Stomach (tissue), 9 donors: ENCODE data around the gene PAN3. TPM values are rescaled to one million over a fixed set of nuclear protein-coding genes. Genes with fewer than 3 reads are reported as not detected.

Experiments
- DNase-seq, 2 donors: peaks; one replicate each; pipeline versions ENCODE4 v3.0.0 to v3.0.0-alpha.2; 2013 to 2019
- H3K27ac ChIP-seq, 5 donors: fragments of 200-600 bp in 4 of 5; sonication (generic) in 4 of 5; one replicate each; pipeline ENCODE4 v1.5.1; 2013 to 2019; ENCODE audit warnings: mild to moderate bottlenecking in 1 of 5, moderate library complexity in 1 of 5
- H3K27me3 ChIP-seq, 3 donors: fragments of 200-600 bp; sonication (generic); one replicate each; pipeline ENCODE4 v1.5.1; 2017 to 2019; ENCODE audit warnings: mixed run types in 1 of 3
- H3K36me3 ChIP-seq, 4 donors: fragments of 200-600 bp; sonication (generic); 1 replicate in 3 of 4; 2 replicates in 1 of 4; pipeline ENCODE4 v1.5.1; 2016 to 2019
- H3K4me1 ChIP-seq, 4 donors: fragments of 200-600 bp; sonication (generic); one replicate each; pipeline ENCODE4 v1.5.1; 2016 to 2019
- H3K4me3 ChIP-seq, 4 donors: fragments of 200-600 bp; sonication (generic) in 3 of 4; one replicate each; pipeline ENCODE4 v1.5.1; 2016 to 2019; ENCODE audit warnings: mild to moderate bottlenecking in 1 of 4
- H3K9me3 ChIP-seq, 4 donors: fragments of 200-600 bp; sonication (generic); one replicate each; pipeline ENCODE4 v1.5.1; 2016 to 2019
- CTCF ChIP-seq, 7 experiments: fragments of 450-650 bp in 4 of 7; fragments of 200-600 bp in 3 of 7; sonication (generic) in 3 of 7; IDR thresholded peaks; one replicate each; pipeline ENCODE4 v1.5.1; 2016 to 2019; ENCODE audit warnings: antibody characterized with exemption in 7 of 7, control low read depth in 2 of 7, mild to moderate bottlenecking in 1 of 7
- EP300 ChIP-seq: sonication (generic); formaldehyde crosslinking; IDR thresholded peaks from one replicate; pipeline ENCODE4 v1.6.1; 2017; ENCODE audit warnings: antibody characterized with exemption
- POLR2A ChIP-seq, 4 donors: fragments of 450-650 bp; IDR thresholded peaks; one replicate each; pipeline ENCODE4 v1.6.1; 2016; ENCODE audit warnings: antibody characterized with exemption in 4 of 4, control low read depth in 2 of 4, mild to moderate bottlenecking in 1 of 4, moderate library complexity in 1 of 4
- POLR2AphosphoS5 ChIP-seq, 3 donors: sonication (generic); formaldehyde crosslinking; IDR thresholded peaks; one replicate each; pipeline ENCODE4 v1.6.1; 2016; ENCODE audit warnings: antibody characterized with exemption in 3 of 3
- WGBS, 5 donors: extraction: QIAGEN DNeasy Blood & Tissue Kit in 3 of 5; methylation state at CpG; one replicate each; pipeline versions ENCODE4 v1.1.5 to v1.1.7; 2013 to 2018; 5-methylcytosine and 5-hydroxymethylcytosine counted together
- intact Hi-C: fragments of 100-400 bp; cut with DNase I; formaldehyde crosslinking; loops from one replicate; pipeline ENCODE4 v1.15.1; 2023; ENCODE audit warnings: low total_unique reads
- polyA plus RNA-seq, 3 donors: library from polyadenylated mRNA; stranded (reverse); fragments of 200-250 nt; gene quantifications; one replicate each; pipeline ENCODE4 v1.2.3, GENCODE V29; 2013
- total RNA-seq, 5 donors: library from RNA; depleted of rRNA; stranded (reverse); fragments of >200 nt; gene quantifications; one replicate each; pipeline versions ENCODE4 v1.1.0 to v1.2.3, GENCODE V29; 2014 to 2016
- donor health status: healthy with polysubstance abuse.
- donor health status: Bipolar disorder and iron deficiency.
- donor health status: healthy.

The PAN3 gene
- total and polyA plus RNA-seq, 8 donors: 3.9 to 68.1 (median 26.0) TPM

- TF ChIP-seq EP300: no peak
- TF ChIP-seq POLR2AphosphoS5 (IDR thresholded peaks at IDR 0.05): no peak
- no peak for TF ChIP-seq CTCF (IDR thresholded peaks at IDR 0.05)
- no peak for TF ChIP-seq POLR2A (IDR thresholded peaks at IDR 0.05)
- no peaks in the 10 kb centered on the region for H3K4me1 ChIP-seq
- intact Hi-C loops: no loop called here
- peaks cover 25 to 84% (median 80%) of the 10 kb centered on the region in 4 donors for H3K36me3 ChIP-seq
- no peaks in the 10 kb centered on the region for H3K27me3 ChIP-seq
- WGBS, 5 donors: 81 to 100% (median 95%) methylated on average over 1 of the region's 1 CpG
- H3K27ac ChIP-seq: no peak overlapping the region
- DNase-seq: no peak
- no peaks in the 10 kb centered on the region for H3K9me3 ChIP-seq
- H3K4me3 ChIP-seq: no peak overlapping the region
Measured at GRCh38 chr13:28286263-28286662, 147.9 kb downstream of the PAN3 start.

- intact Hi-C loops: no loop called here
- H3K27ac ChIP-seq: no peak overlapping the region
- H3K9me3 ChIP-seq: no peaks in the 10 kb centered on the region
- DNase-seq: no peak
- no peak overlapping the region for H3K4me3 ChIP-seq
- H3K4me1 ChIP-seq: no peaks in the 10 kb centered on the region
- no peaks in the 10 kb centered on the region for H3K27me3 ChIP-seq
- TF ChIP-seq CTCF (IDR thresholded peaks at IDR 0.05): no peak
- no peak for TF ChIP-seq POLR2A (IDR thresholded peaks at IDR 0.05)
- no peak for TF ChIP-seq EP300
- TF ChIP-seq POLR2AphosphoS5 (IDR thresholded peaks at IDR 0.05): no peak
- peaks cover 12 to 40% (median 34%) of the 10 kb centered on the region in 4 donors for H3K36me3 ChIP-seq
- WGBS, 5 donors: 81 to 96% (median 88%) methylated on average over 3 of the region's 3 CpGs
Measured at GRCh38 chr13:28297341-28297740, 159.0 kb downstream of the PAN3 start.

GRCh38 chr13:28299916-28300315 is 161.6 kb downstream of the PAN3 start:
- no peaks in the 10 kb centered on the region for H3K4me1 ChIP-seq
- TF ChIP-seq POLR2AphosphoS5 (IDR thresholded peaks at IDR 0.05) (no peak), POLR2A (IDR thresholded peaks at IDR 0.05) (no peak), EP300 (no peak), CTCF (IDR thresholded peaks at IDR 0.05) (no peak)
- H3K9me3 ChIP-seq: no peaks in the 10 kb centered on the region
- no peak for DNase-seq
- no peaks in the 10 kb centered on the region for H3K27me3 ChIP-seq
- H3K27ac ChIP-seq: no peak overlapping the region
- no peak overlapping the region for H3K4me3 ChIP-seq
- 40 to 68% (median 54%) methylated on average over 2 of the region's 2 CpGs for WGBS, 5 donors
- peaks cover 0 to 14% (median 10%) of the 10 kb centered on the region in 4 donors for H3K36me3 ChIP-seq
- intact Hi-C loops: no loop called here

GRCh38 chr13:28301839-28302238 is 163.5 kb downstream of the PAN3 start:
- Histone ChIP-seq H3K4me3 (no peak overlapping the region), H3K4me1 (no peaks in the 10 kb centered on the region), H3K27ac (no peak overlapping the region), H3K9me3 (no peaks in the 10 kb centered on the region), H3K36me3 (no peaks in the 10 kb centered on the region), H3K27me3 (no peaks in the 10 kb centered on the region)
- intact Hi-C loops: no loop called here
- no peak for DNase-seq
- TF ChIP-seq CTCF (IDR thresholded peaks at IDR 0.05): no peak
- 58 to 70% (median 64%) methylated on average over 4 of the region's 4 CpGs for WGBS, 5 donors
